Subcutaneous adipose tissue (tissue), 4 donors: ENCODE data around the gene WIPF1. TPM values are rescaled to one million over a fixed set of nuclear protein-coding genes. Genes with fewer than 3 reads are reported as not detected.

ENCODE experiments used
- CTCF ChIP-seq: fragments of 450-650 bp; IDR thresholded peaks from one replicate; pipeline ENCODE4 v1.5.1; 2016; ENCODE audit warnings: low read depth, mild to moderate bottlenecking, control low read depth, antibody characterized with exemption, moderate library complexity
- total RNA-seq, 4 donors: library from RNA; depleted of rRNA; stranded (reverse); fragments of >200 nt; gene quantifications; one replicate each; pipeline ENCODE4 v1.1.0, GENCODE V29; 2016

WIPF1 gene
- total RNA-seq, 4 donors from 2014 or later = 44.7 to 81.3 (median 57.2) TPM

GRCh38 chr2:174561283-174561971, 36.2 kb downstream of the WIPF1 start:
- no peak for TF ChIP-seq CTCF

DNA sequence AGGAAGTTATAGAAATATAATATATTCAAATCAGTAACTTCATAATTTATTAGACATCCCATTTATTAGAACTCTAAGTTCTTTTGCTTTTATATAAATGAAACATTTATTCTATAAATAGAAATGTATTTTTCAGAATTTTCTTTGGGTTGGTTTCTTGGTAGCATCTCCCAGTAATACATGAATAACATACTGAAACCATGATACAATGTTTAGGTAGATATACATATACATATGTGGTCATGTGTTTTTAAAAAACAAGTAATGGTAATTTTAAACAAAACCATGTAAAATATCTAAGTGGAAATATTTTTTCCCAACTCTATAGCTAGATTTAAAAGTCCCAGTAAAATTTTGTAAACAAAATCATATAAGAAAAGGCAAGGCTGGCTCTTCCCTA, 36.9 kb downstream of the WIPF1 start:
- TF ChIP-seq CTCF = no peak

DNA sequence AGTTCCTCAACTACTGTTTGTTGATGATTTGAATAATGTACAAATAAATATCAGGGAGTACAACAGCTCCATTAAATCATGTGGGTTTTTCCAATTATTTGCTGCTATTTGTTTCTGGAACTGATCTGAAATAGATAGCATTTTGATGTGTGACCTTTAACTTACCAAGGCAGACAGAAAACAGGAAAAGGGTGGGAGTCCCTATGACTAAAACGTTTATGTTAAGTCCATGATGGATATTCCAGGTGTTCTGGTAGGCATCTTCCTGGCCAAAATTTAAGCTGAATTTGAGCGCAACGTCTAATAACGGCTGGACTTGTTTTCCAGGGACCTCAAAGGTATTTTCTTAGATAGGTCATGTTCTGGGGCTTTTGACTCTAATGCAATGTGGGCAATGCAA, 41.6 kb downstream of the WIPF1 start:
- no peak for TF ChIP-seq CTCF

DNA sequence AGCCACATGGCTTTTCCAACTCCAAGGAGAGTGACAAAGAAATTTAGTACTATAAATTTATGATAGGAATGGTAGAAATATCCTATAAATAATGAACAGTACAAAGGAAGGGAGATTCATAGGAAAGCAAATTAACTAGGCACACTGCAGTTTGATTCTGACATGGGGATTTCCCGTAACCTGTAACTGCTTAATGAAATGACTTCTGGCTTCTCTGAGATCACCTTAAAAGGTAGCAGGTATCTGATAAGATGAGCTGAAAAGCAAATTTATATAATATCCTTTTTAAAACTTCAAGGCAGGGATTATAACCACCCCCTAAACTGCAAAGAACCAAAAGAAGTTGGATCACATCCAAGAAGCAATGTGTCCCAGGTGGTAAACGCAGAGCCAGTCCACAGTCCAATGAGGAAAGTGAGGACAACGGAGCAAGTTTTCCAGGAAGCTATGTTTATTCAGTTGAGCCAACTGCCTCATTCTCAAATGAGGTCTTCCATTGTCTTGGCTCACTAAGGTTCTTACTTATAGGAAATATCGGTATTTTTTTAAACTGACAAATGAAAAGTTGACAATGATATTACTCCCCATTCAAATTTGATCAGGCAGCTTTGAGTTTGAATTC, 43.0 kb downstream of the WIPF1 start:
- no peak for TF ChIP-seq CTCF

GRCh38 chr2:174553811-174554493, 43.7 kb downstream of the WIPF1 start:
- TF ChIP-seq CTCF = no peak

GRCh38 chr2:174552880-174553279, 44.7 kb downstream of the WIPF1 start:
- no peak for TF ChIP-seq CTCF

GRCh38 chr2:174551697-174552096, 45.9 kb downstream of the WIPF1 start:
- TF ChIP-seq CTCF = no peak
